Inferior parietal cortex (tissue), 1 donor: ENCODE data around the gene SERTAD3.
"Not testable (repeated sequence)": the region's sequence is repeated elsewhere in the genome, so short reads cannot be mapped to it uniquely, and the experiment has no call there.

ENCODE experiments used
- DNase-seq: peaks from one replicate; pipeline ENCODE4 v3.0.0-alpha.2; 2016; ENCODE audit errors: extremely low spot score

The SERTAD3 gene

DNA sequence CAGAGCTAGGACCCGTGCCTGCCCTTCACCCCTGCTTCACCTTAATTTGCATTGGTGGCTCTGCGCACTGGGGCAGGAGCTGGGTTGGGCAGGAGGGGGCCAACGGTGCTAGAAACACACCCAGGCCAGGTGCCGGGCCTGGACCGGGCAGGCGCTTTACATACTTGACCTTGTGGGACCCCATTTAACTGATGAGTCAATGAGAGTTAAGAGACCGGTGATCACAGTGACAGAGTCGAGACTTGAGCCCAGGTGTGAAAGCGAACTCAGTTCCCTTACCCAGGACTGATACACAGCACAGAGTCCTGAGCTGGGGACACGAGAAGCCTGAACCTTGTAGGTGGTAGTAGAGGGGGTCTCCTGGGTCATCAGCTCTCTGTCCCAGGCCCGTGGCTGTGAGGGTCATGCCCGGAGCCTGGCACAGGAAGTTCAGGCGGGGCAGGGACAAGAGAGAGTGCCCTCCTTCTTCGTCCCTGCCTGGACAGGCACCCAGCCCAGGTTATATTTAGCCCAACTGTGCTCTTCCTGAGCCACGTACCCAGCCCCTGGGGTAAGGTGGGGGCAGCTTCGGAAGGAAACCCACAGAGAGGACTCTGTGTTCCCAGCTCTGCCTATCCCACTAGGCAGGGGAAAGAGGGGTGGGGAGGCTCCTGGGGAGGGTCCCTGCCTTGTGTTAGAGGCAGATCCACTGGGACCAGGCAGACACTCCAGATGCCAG is 32.9 kb downstream of the SERTAD3 start:
- no peak for DNase-seq

DNA sequence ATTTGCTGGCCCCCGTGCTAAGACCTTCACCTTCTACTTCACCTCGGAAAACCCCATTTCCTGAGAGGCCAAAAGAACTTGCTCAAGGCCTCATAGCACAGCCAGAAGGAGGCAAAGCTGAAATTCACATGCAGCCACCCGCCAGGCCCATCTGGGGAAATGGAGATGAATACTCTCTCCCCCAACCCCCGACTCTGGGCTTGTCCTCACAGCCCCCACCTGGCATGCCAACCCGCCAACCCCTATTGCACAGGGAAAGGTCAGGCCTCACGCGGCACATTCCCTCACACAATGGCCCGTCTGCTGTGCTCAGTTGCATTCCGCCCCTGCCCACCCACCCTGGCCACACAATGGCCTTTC is 34.1 kb downstream of the SERTAD3 start:
- no peak for DNase-seq

DNA sequence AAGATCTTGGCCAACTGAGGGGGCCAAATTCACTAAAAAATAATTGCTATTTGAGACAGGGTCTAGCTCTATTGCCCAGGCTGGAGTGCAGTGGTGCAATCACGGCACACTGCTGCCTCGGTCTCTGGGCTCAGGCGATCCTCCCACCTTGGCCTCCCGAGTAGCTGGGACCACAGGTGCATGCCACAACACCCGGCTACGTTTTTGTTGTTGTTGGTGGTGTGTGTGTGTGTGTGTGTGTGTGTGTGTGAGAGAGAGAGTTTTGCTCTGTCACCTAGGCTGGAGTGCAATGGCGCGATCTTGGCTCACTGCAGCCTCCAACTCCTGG is 35.6 kb downstream of the SERTAD3 start:
- not testable (repeated sequence) for DNase-seq

GRCh38 chr19:40407714-40408597 is 36.2 kb downstream of the SERTAD3 start:
- DNase-seq: no peak

DNA sequence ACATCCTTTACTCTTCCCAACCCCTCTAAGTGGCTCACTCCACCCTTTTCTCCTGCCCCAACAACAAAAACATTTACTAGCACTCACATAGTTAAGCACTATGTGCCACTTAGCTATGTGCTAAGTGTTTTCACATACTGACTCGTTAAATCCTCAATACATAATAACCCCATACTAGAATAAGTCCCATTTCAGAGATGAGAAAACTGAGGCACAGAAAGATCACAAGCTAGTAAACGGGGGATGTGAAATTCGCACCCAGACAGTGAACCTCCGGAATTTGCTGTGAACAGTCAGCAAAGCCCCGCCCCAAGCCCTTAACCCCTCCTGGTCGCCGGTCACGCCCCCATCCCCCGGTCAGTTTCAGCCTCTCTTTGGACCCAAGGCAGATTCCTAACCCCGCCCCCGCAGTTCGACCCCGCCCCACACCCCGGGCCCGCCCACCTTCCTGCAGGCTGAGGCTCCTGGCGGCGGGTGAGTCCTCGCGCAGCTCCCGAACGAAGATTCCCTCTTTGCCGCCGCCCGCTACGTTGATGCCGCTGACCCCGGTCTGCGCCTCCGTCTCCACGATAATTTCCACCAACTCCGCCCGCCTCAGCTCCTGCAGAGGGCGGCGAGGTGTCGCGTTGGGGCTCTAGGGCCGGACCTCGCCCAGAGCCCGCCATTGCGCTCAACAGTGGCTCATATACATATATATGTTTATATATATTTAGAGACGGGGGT is 40.7 kb downstream of the SERTAD3 start:
- no peak for DNase-seq

DNA sequence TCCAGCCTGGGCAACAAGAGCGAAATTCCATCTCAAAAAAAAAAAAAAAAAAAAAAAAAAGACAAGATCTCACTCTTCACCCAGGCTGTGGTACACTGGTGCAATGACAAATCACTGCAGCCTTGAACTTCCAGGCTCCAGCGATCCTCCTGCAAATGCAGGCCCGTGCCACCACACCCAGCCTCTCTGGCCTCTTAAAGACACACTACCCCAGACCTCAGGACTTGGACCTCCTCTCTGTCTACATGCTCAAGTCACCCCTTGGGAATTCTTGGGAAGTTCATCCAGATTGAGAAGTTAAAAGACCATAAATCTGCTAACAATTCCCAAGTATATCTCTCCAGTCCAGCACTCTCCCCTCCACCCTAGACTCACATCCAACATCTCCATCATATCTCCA is 43.6 kb downstream of the SERTAD3 start:
- DNase-seq: no peak

DNA sequence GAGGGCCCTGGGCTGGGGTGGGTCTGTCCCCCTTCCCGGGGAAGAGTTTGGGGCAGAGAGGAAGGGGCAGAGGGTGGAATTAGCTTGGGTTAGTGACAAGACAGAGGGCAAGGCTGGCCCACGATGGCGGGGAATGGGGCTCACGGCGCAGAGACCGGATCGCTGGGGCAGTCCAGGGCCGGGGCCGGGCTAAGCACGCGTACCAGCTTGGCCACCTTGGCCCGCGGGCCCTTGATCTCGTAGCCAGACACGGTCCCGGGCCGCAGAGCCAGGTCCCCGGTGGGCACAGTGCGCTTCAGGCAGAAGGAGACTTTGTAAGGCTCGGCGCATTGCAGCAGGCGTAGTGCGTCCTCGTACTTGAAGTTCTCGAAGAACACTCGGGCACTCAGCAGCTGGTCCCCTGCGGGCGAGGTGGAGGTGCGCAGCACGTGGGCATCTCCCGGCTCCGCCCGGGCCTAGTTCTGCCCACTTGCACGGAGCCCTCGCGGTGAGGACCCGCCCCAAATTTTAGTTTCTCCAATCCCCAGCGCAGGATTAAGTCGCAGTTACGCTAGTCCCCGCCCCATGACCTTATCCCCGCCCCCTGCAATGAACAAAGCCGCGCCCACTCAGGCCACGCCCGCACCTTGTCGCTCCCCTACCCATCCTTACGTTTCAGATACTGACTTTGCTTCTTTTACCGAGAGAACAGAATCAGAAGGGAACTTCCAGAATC is 45.6 kb downstream of the SERTAD3 start:
- DNase-seq: no peak

- no peak for DNase-seq
These were observed 46.6 kb downstream of the SERTAD3 start for GRCh38 chr19:40397568-40397906.

DNA sequence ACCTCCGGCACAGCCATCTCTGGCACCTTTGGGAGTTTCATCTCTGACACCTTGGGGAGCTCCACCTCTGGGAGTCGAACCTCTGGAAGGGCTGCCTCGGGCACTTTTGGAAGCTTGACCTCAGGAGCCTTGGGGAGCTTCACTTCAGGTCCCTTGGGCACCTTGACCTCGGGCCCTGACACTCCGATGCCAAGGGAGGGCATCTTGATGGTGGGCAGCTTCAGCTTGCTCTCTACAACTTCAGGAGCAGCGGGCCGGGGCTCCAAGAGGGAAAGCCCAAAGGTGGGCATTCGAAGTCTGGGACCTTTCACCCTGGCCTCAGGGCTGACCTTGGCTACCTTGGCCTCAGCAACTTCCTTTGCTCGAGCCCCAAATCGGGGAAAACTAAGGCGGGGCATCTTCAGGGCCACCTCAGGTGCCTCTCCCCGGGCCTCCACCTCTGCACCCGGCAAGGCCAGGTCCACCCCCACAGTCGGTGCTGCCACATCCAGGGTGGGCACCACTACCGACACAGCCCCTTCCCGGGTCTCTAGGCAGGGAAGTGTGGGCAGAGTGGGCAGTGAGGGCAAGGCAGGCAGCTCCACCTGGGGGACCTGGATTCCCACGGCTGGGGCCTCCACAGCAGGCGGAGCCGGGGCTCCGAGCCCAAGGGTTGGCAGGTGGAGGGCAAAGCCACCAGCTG is 47.1 kb downstream of the SERTAD3 start:
- DNase-seq: no peak

- no peak for DNase-seq
These were observed 48.2 kb downstream of the SERTAD3 start for GRCh38 chr19:40395956-40396355.

- DNase-seq: no peak
These were observed 49.3 kb downstream of the SERTAD3 start for GRCh38 chr19:40394816-40395210.

DNA sequence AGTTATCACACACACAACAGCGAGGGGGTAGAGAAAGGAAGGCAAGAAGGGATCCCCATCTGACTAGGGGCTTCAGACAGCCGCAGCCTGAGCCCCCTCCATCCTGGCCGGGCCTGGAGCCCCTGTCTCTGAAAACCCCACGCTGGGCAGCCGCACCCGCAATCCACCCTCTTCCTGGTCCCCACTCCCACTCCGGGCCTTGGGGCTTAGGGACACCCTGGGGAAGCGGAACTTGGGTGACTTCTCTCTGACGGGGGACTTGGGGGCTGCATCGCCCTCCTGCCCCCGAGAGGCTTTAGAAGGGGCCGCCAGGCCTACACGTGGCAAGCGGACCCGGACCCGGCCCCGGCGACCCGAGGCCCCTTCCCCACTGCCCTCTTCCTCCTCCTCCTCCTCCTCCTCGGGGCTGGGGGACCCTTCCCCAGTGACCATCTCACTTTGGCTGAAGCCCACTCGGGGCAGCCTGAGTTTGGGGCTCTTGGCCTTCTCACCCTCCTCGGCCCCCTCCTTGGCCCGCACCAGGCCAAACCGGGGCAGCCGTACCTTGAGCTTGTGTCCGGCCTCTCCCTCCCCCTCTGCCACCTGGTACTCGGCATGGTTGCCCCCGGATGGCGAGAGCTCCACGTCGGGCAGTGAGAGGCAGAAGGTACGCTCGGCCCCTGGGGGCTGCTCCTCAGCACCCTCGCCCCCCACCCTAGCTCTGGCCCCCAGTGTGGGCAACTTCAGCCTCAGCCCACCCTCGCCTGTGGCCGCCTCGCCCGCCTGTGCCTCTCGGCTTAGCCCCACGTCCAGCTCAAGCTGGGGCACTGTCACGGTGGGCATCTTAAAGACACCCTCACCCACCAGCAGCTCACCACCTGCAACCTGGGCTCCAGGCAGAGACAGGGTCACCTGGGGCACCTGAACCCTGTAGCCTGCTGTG is 50.0 kb downstream of the SERTAD3 start:
- DNase-seq: no peak

GRCh38 chr19:40392894-40393517 is 51.1 kb downstream of the SERTAD3 start:
- DNase-seq: no peak

GRCh38 chr19:40392123-40392522 is 52.0 kb downstream of the SERTAD3 start:
- DNase-seq: no peak
